ENCODE data around the gene PARG.
"Not testable (repeated sequence)": the region's sequence is repeated elsewhere in the genome, so short reads cannot be mapped to it uniquely, and the experiment has no call there.

- TF ChIP-seq CTCF, POLR2A (IDR thresholded peaks at IDR 0.05): not testable (repeated sequence)
Observed at GRCh38 chr10:49908290-49909080, 33.3 kb downstream of the PARG start.
